PC-9 (cell line): ENCODE data around the gene CYP27B1. TPM values are rescaled to one million over a fixed set of nuclear protein-coding genes. Genes with fewer than 3 reads are reported as not detected.
"Not testable (repeated sequence)": the region's sequence is repeated elsewhere in the genome, so short reads cannot be mapped to it uniquely, and the experiment has no call there.

Source experiments
- BruUV-seq: library from RNA; stranded (reverse); fragments of 400-500 nt; replicated peaks from 2 replicates; lab custom pipeline; 2021; lab: Mats Ljungman, UMichigan
- CTCF ChIA-PET: fragments of 300-600 bp; sonication (Branson Sonifier 250); formaldehyde crosslinking; loops from one replicate; lab custom pipeline; 2022; ENCODE audit warnings: antibody characterized with exemption; lab: Charles Lee
- POLR2A ChIA-PET: fragments of 300-600 bp; sonication (Branson Sonifier 250); formaldehyde crosslinking; loops from one replicate; lab custom pipeline; 2022; ENCODE audit warnings: antibody characterized with exemption; ENCODE audit not compliant: unreplicated experiment; lab: Charles Lee
- DNase-seq, 2 experiments: peaks; one replicate each; pipeline versions ENCODE4 v3.0.0 to v3.0.0-alpha.2; 2015 to 2022; ENCODE audit warnings: mixed read lengths in 1 of 2
- H2AFZ ChIP-seq: fragments of 200-600 bp; sonication (generic); 2 replicates; pipeline ENCODE4 v1.8.1; 2017; ENCODE audit warnings: antibody characterized with exemption
- H3F3A ChIP-seq: fragments of 200-600 bp; sonication (generic); 2 replicates; pipeline ENCODE4 v1.8.1; 2017; ENCODE audit warnings: antibody characterized with exemption, mild to moderate bottlenecking, low read depth; ENCODE audit not compliant: insufficient read depth
- H3K27ac ChIP-seq: fragments of 200-600 bp; sonication (generic); 2 replicates; pipeline ENCODE4 v1.6.1; 2016; ENCODE audit warnings: mixed run types
- H3K27me3 ChIP-seq: fragments of 200-600 bp; sonication (generic); 2 replicates; pipeline ENCODE4 v1.6.1; 2016; ENCODE audit warnings: low read depth, mixed run types; ENCODE audit not compliant: insufficient read depth
- H3K36me3 ChIP-seq: fragments of 200-600 bp; sonication (generic); 2 replicates; pipeline ENCODE4 v1.6.1; 2016; ENCODE audit warnings: low read depth, mixed run types
- H3K4me1 ChIP-seq: fragments of 200-600 bp; sonication (generic); replicated peaks from 2 replicates; pipeline ENCODE4 v1.6.1; 2016; ENCODE audit warnings: mixed run types; ENCODE audit not compliant: insufficient read depth
- H3K4me2 ChIP-seq: fragments of 200-600 bp; sonication (generic); 2 replicates; pipeline ENCODE4 v1.6.1; 2017; ENCODE audit warnings: mixed run types
- H3K4me3 ChIP-seq: fragments of 200-600 bp; sonication (generic); 2 replicates; pipeline ENCODE4 v1.6.1; 2016; ENCODE audit warnings: mixed run types
- H3K79me2 ChIP-seq: fragments of 200-600 bp; sonication (generic); 2 replicates; pipeline ENCODE4 v1.6.1; 2017; ENCODE audit warnings: low read depth, mixed run types
- H3K9me2 ChIP-seq: fragments of 200-600 bp; sonication (generic); 2 replicates; pipeline ENCODE4 v1.8.1; 2017; ENCODE audit warnings: mild to moderate bottlenecking; ENCODE audit not compliant: insufficient read depth
- H3K9me3 ChIP-seq: fragments of 200-600 bp; sonication (generic); 2 replicates; pipeline ENCODE4 v1.8.1; 2016; ENCODE audit warnings: low read depth; ENCODE audit not compliant: insufficient read depth
- H4K20me1 ChIP-seq: fragments of 200-600 bp; sonication (generic); 2 replicates; pipeline ENCODE4 v1.8.1; 2017; ENCODE audit not compliant: insufficient read depth
- EZH2 ChIP-seq: fragments of 200-600 bp; sonication (generic); IDR thresholded peaks from 2 replicates; pipeline ENCODE4 v1.8.0; 2017; ENCODE audit warnings: antibody characterized with exemption, low read depth
- intact Hi-C: fragments of 100-400 bp; cut with micrococcal nuclease; formaldehyde crosslinking; loops from one replicate; pipeline ENCODE4 v1.10.0; 2022; ENCODE audit not compliant: unreplicated experiment
- total RNA-seq: library from RNA; stranded (reverse); gene quantifications from 2 replicates; pipeline ENCODE4 v1.2.3, GENCODE V29; 2021
- TF ChIP-seq, protein P1 (sequence below): fragments of 200-600 bp; sonication (generic); conservative IDR thresholded peaks from 2 replicates; pipeline ENCODE4 v1.6.1; 2017; ENCODE audit warnings: mixed run types, antibody characterized with exemption, mild to moderate bottlenecking, moderate library complexity

CYP27B1 gene
- total RNA-seq, 1 experiment from 2014 or later, result 1.8 TPM

DNA sequence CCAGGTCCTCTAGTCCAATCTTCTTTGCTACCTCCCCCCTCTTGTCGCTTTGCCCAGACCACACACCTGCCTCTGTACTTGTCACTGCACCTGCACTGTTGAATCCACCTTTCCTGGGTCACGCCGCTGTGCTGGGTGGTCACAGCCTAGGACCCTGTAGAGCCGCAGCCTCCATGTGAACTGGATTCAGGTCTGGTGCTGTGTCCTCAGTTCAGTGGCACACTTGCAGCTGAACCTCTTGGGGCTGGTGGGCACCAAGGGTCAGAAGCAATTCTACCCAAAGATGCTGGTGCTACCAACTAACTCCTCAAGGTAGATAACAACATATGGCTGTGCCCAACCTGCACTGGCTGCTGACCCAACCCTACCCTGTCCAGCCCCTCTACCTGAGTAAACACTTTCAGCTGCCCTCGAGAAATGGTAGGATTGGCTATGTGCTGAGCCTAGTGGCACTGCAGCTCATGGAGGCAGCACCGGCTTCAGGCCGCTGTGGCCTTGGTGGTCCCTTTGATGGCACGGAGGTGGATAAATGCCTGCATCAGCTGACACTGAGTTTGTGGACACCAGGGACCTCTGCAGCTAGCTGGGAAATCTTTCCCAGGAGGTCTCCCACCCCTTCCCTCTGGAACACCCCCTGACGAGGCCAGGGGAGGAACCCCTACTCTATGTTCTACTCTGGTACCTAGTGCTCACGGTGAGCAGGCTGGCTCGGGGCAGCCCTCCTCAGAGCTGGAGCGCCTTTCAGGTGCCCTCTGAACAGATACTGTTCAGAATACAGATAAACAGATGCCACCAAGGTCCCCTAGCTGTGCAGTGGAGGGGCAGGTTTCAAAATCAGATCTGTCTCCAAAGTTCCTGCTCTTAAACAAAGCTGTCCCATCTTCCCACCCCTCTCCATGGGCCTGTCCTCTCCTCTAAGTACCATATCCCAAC is 42.6 kb downstream of the CYP27B1 start:
- intact Hi-C loops, result loop anchor here (10.0 kb wide), 1 partner anchor 129 kb away; the partner anchor contains the start of gene PIP4K2C
- Histone ChIP-seq H3F3A (no peaks in the 10 kb centered on the region), H3K9me3 (no peaks in the 10 kb centered on the region), H3K36me3 (no peaks in the 10 kb centered on the region), H3K27me3 (no peaks in the 10 kb centered on the region), H3K79me2 (no peaks in the 10 kb centered on the region), H2AFZ (no peak overlapping the region), H3K4me3 (no peak overlapping the region), H3K4me1 (no peaks in the 10 kb centered on the region), H3K27ac (no peak overlapping the region), H3K4me2 (no peak overlapping the region), H3K9me2 (no peaks in the 10 kb centered on the region), H4K20me1 (no peaks in the 10 kb centered on the region)
- CTCF ChIA-PET, result no interaction called here
- TF ChIP-seq, protein P1, sequence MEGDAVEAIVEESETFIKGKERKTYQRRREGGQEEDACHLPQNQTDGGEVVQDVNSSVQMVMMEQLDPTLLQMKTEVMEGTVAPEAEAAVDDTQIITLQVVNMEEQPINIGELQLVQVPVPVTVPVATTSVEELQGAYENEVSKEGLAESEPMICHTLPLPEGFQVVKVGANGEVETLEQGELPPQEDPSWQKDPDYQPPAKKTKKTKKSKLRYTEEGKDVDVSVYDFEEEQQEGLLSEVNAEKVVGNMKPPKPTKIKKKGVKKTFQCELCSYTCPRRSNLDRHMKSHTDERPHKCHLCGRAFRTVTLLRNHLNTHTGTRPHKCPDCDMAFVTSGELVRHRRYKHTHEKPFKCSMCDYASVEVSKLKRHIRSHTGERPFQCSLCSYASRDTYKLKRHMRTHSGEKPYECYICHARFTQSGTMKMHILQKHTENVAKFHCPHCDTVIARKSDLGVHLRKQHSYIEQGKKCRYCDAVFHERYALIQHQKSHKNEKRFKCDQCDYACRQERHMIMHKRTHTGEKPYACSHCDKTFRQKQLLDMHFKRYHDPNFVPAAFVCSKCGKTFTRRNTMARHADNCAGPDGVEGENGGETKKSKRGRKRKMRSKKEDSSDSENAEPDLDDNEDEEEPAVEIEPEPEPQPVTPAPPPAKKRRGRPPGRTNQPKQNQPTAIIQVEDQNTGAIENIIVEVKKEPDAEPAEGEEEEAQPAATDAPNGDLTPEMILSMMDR, result no peak
- no peak for TF ChIP-seq EZH2
- POLR2A ChIA-PET, result no interaction called here
- no TSS peak for BruUV-seq
- DNase-seq, result no peak

DNA sequence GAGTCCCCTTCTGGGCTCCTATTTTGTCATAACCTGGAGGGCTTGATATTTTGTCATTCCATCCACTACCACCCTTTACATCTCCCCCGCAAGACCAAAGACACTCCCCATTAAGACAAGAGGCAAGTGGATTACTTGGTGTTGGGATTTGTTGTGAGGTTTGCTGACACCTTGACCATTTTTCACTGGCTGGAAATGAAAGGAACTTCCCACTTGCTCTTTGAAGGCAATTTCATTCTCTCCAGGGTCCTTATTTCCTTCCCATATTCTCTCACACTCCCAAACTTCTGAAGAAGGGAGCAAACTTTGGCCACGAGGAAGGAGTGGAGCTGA is 43.3 kb downstream of the CYP27B1 start:
- POLR2A ChIA-PET, result no interaction called here
- H3K36me3 ChIP-seq, result no peaks in the 10 kb centered on the region
- intact Hi-C loops, result loop anchor here (10.0 kb wide), 1 partner anchor 129 kb away; the partner anchor contains the start of gene PIP4K2C

DNA sequence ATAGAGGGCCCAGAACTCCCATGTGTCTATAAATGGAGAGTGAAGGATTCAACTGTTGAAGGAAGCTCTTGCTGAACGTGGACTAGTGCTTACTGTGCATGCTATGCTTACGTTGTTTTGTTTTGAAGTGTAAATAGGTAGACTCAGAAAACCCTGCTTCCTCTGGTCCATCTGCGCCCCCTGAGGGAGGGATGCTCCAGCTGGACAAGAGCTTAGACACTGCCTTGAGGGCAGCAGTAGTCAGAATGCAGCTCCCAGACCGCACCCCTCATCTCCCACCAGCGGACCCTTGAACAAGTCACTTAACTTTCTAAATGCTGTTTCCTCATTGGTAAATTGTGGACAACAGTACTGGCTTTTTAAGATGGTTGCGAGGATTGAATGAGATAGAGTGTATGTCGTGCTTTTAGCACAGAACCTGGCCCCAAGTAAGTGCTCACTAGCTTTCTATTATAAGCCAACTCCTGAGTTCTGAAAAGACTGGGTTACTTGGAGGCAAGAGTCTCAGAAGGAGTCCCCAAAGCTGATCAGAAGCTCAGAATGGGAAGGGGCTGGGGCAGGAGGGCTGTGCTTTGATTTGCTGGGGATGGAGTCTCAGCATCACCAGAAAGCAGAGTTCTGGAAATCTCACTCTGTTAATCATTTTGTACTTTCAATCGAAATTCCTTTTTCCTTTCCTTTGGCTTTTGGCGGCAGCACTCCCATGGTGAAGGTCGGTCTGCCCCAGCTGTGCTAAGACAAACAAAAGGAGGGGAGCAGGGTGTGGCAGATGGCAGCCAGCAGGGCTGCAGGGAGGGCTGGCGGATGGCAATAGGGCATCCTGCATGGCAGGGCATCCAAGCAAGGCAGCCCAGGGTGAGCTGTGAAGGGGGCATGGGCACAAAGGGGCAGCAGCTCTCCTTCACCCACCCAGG is 43.9 kb downstream of the CYP27B1 start:
- H4K20me1 ChIP-seq, result no peaks in the 10 kb centered on the region
- BruUV-seq, result no TSS peak

More for the DNA sequence above, 43.3 kb downstream of the CYP27B1 start:
- H3K79me2 ChIP-seq, result no peaks in the 10 kb centered on the region
- H3K4me3 ChIP-seq, result no peak overlapping the region
- no TSS peak for BruUV-seq
- no peak for TF ChIP-seq EZH2
- TF ChIP-seq, protein P1, result no peak
- H3K27me3 ChIP-seq, result no peaks in the 10 kb centered on the region
- CTCF ChIA-PET, result no interaction called here
- no peaks in the 10 kb centered on the region for H3F3A ChIP-seq
- no peaks in the 10 kb centered on the region for H4K20me1 ChIP-seq
- H3K27ac ChIP-seq, result no peak overlapping the region
- H3K9me2 ChIP-seq, result no peaks in the 10 kb centered on the region
- no peak for DNase-seq
- H2AFZ ChIP-seq, result no peak overlapping the region
- no peaks in the 10 kb centered on the region for H3K9me3 ChIP-seq
- no peaks in the 10 kb centered on the region for H3K4me1 ChIP-seq
- no peak overlapping the region for H3K4me2 ChIP-seq

DNA sequence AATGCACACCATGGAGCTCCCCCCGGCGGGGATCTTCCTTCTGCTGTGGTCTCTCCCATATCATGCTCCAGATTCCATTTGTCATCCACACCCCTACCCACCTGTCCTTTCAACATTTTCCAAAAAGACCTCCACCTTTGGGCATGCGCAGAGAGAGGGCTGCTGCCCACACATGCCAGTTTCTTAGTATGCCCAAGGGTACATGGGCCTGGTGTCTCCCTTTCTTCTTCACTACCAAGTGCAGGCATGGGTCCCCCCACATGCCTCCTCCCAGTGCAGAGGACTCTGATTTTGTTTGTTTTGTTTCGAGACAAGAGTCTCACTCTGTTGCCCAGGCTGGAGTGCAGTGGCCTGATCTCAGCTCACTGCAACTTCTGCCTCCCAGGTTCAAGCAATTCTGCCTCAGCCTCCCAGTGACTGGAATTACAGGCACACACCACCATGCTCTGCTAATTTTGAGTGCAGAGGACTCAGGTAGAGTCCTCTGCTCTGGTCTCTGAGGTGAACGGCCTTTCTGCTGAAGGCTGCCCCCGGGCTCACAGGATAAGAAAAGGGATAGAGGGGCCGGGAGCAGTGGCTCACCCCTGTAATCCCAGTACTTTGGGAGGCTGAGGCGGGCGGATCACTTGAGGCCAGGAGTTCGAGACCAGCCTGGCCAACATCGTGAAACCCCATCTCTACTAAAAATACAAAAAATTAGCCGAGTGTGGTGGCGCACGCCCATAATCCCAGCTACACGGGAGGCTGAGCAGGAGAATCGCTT is 44.9 kb downstream of the CYP27B1 start:
- H3K9me2 ChIP-seq, H4K20me1 ChIP-seq, H3K4me1 ChIP-seq, H3K27me3 ChIP-seq, H3F3A ChIP-seq, BruUV-seq, H3K36me3 ChIP-seq, POLR2A ChIA-PET, H2AFZ ChIP-seq, DNase-seq, H3K4me3 ChIP-seq, H3K4me2 ChIP-seq, H3K27ac ChIP-seq, H3K79me2 ChIP-seq, H3K9me3 ChIP-seq: not testable (repeated sequence)
- intact Hi-C loops, result loop anchor here (10.0 kb wide), 1 partner anchor 127 kb away; the partner anchor contains the start of gene PIP4K2C
- CTCF ChIA-PET, result interaction anchor here (0.7 kb wide), 1 partner anchor 138 kb away, joined by 6 read pairs; no protein-coding TSS in a partner anchor

More for the DNA sequence above, 43.9 kb downstream of the CYP27B1 start:
- no peak overlapping the region for H2AFZ ChIP-seq
- no peak for DNase-seq
- H3K4me2 ChIP-seq, result no peak overlapping the region
- TF ChIP-seq, protein P1, result no peak
- no peaks in the 10 kb centered on the region for H3K79me2 ChIP-seq
- H3K27ac ChIP-seq, result no peak overlapping the region
- H3K9me2 ChIP-seq, result no peaks in the 10 kb centered on the region
- no peaks in the 10 kb centered on the region for H3F3A ChIP-seq
- H3K9me3 ChIP-seq, result no peaks in the 10 kb centered on the region
- H3K4me3 ChIP-seq, result no peak overlapping the region
- ChIA-PET CTCF (interaction anchor here (0.7 kb wide), 1 partner anchor 139 kb away, joined by 6 read pairs; no protein-coding TSS in a partner anchor), POLR2A (no interaction called here)
- H3K27me3 ChIP-seq, result no peaks in the 10 kb centered on the region
- H3K4me1 ChIP-seq, result no peaks in the 10 kb centered on the region
- intact Hi-C loops, result loop anchor here (10.0 kb wide), 1 partner anchor 128 kb away; the partner anchor contains the start of gene PIP4K2C
- H3K36me3 ChIP-seq, result no peaks in the 10 kb centered on the region
